Endometrium (tissue), 2 donors: ENCODE data around the gene VASH1.

Experiments used
- FAIRE-seq: peaks from 2 replicates; lab custom pipeline; 2012; peaks lifted over from hg19 to GRCh38; lab: Jason Lieb, UNC
- donor health status: control.
- donor health status: control.

The VASH1 gene

GRCh38 chr14:76832503-76832988 lies 71.3 kb downstream of the VASH1 start:
- FAIRE-seq = no peak
